ENCODE data around the gene RIPK4.
"Not testable (repeated sequence)": the region's sequence is repeated elsewhere in the genome, so short reads cannot be mapped to it uniquely, and the experiment has no call there.

RIPK4 gene

GRCh38 chr21:41698071-41698470 lies 68.8 kb downstream of the RIPK4 start:
- no peak for DNase-seq (ENCODE audit: low read depth in 3 of 3, low spot score in 1 of 3)

GRCh38 chr21:41695513-41695912 lies 71.3 kb downstream of the RIPK4 start:
- DNase-seq (ENCODE audit: low read depth in 3 of 3, low spot score in 1 of 3): no peak

- not testable (repeated sequence) for DNase-seq (ENCODE audit: low read depth in 3 of 3, low spot score in 1 of 3)
Observed at GRCh38 chr21:41694042-41694441, 72.8 kb downstream of the RIPK4 start.

GRCh38 chr21:41692185-41692565 lies 74.7 kb downstream of the RIPK4 start:
- no peak for DNase-seq (ENCODE audit: low read depth in 3 of 3, low spot score in 1 of 3)

- DNase-seq (ENCODE audit: low read depth in 3 of 3, low spot score in 1 of 3): no peak
Observed at GRCh38 chr21:41691205-41692184, 75.4 kb downstream of the RIPK4 start.

All from stimulated activated CD4-positive, alpha-beta T cell treated with anti-CD3 and anti-CD28 coated beads, TNF-alpha, amount 100 ng/mL, for 1 hour (primary cell).